HEK293 (cell line): Measurements from ENCODE around the gene CD2AP.
A peak's percentile ranks its signal among the peaks of the same experiment; 100 is the strongest.

ENCODE experiments used
- BCL11A ChIP-seq: fragments of 450-650 bp; formaldehyde crosslinking; IDR thresholded peaks from 2 replicates; pipeline ENCODE4 v1.5.1; 2016; ENCODE audit warnings: low read depth, missing biosample characterization, missing genetic modification characterization
- KLF9 ChIP-seq: fragments of 450-650 bp; formaldehyde crosslinking; IDR thresholded peaks from 2 replicates; pipeline ENCODE4 v1.5.1; 2016; ENCODE audit warnings: missing biosample characterization, missing genetic modification characterization, low read depth
- MEIS1 ChIP-seq: sonication (generic); formaldehyde crosslinking; IDR thresholded peaks from 2 replicates; pipeline ENCODE4 v1.8.1; 2022; ENCODE audit warnings: missing genetic modification reagents, mild to moderate bottlenecking, borderline replicate concordance
- PBX3 ChIP-seq: sonication (generic); formaldehyde crosslinking; IDR thresholded peaks from 2 replicates; pipeline ENCODE4 v1.8.1; 2022; ENCODE audit warnings: mild to moderate bottlenecking, moderate library complexity, missing genetic modification reagents
- PRDM6 ChIP-seq: fragments of 450-650 bp; formaldehyde crosslinking; IDR thresholded peaks from 2 replicates; pipeline ENCODE4 v1.5.1; 2017; ENCODE audit warnings: missing biosample characterization, missing genetic modification characterization
- SALL2 ChIP-seq: fragments of 450-650 bp; formaldehyde crosslinking; IDR thresholded peaks from 2 replicates; pipeline ENCODE4 v1.5.0; 2017; ENCODE audit warnings: missing biosample characterization, mild to moderate bottlenecking, missing genetic modification characterization, borderline replicate concordance
- SCRT2 ChIP-seq: fragments of 450-650 bp; formaldehyde crosslinking; IDR thresholded peaks from 2 replicates; pipeline ENCODE4 v1.5.1; 2016; ENCODE audit warnings: missing biosample characterization, missing genetic modification characterization
- TSHZ1 ChIP-seq: fragments of 450-650 bp; formaldehyde crosslinking; IDR thresholded peaks from 2 replicates; pipeline ENCODE4 v1.5.1; 2016; ENCODE audit warnings: missing biosample characterization, missing genetic modification characterization, borderline replicate concordance
- ZBTB17 ChIP-seq: fragments of 450-650 bp; formaldehyde crosslinking; IDR thresholded peaks from 2 replicates; pipeline ENCODE4 v1.5.1; 2016; ENCODE audit warnings: missing biosample characterization, missing genetic modification characterization
- ZNF114 ChIP-seq: fragments of 450-650 bp; formaldehyde crosslinking; IDR thresholded peaks from 2 replicates; pipeline ENCODE4 v1.5.0; 2017; ENCODE audit warnings: missing biosample characterization, missing genetic modification characterization
- ZNF121 ChIP-seq: fragments of 450-650 bp; formaldehyde crosslinking; IDR thresholded peaks from 2 replicates; pipeline ENCODE4 v1.5.1; 2016; ENCODE audit warnings: missing biosample characterization, missing genetic modification characterization
- ZNF132 ChIP-seq: fragments of 450-650 bp; formaldehyde crosslinking; IDR thresholded peaks from 2 replicates; pipeline ENCODE4 v1.5.1; 2017; ENCODE audit warnings: missing biosample characterization, missing genetic modification characterization, borderline replicate concordance
- ZNF174 ChIP-seq: fragments of 450-650 bp; formaldehyde crosslinking; IDR thresholded peaks from 2 replicates; pipeline ENCODE4 v1.5.0; 2017; ENCODE audit warnings: missing biosample characterization, mild to moderate bottlenecking, missing genetic modification characterization
- ZNF2 ChIP-seq: fragments of 450-650 bp; formaldehyde crosslinking; IDR thresholded peaks from 2 replicates; pipeline ENCODE4 v1.5.1; 2016; ENCODE audit warnings: missing biosample characterization, missing genetic modification characterization
- ZNF391 ChIP-seq: fragments of 450-650 bp; formaldehyde crosslinking; IDR thresholded peaks from 2 replicates; pipeline ENCODE4 v1.5.1; 2016; ENCODE audit warnings: low read depth, missing biosample characterization, missing genetic modification characterization, borderline replicate concordance
- ZNF501 ChIP-seq: fragments of 450-650 bp; formaldehyde crosslinking; IDR thresholded peaks from 2 replicates; pipeline ENCODE4 v1.5.1; 2016; ENCODE audit warnings: missing biosample characterization, missing genetic modification characterization
- ZNF561 ChIP-seq: fragments of 450-650 bp; IDR thresholded peaks from 2 replicates; pipeline ENCODE4 v1.5.1; 2018; ENCODE audit warnings: missing biosample characterization, missing genetic modification characterization, borderline replicate concordance
- ZNF580 ChIP-seq: fragments of 450-650 bp; formaldehyde crosslinking; IDR thresholded peaks from 2 replicates; pipeline ENCODE4 v1.5.1; 2016; ENCODE audit warnings: missing biosample characterization, missing genetic modification characterization
- ZNF664 ChIP-seq: fragments of 450-650 bp; formaldehyde crosslinking; IDR thresholded peaks from 2 replicates; pipeline ENCODE4 v1.5.1; 2016; ENCODE audit warnings: missing biosample characterization, missing genetic modification characterization
- ZNF670 ChIP-seq: fragments of 450-650 bp; formaldehyde crosslinking; IDR thresholded peaks from 2 replicates; pipeline ENCODE4 v1.5.1; 2016; ENCODE audit warnings: missing biosample characterization, missing genetic modification characterization, low read depth
- ZNF701 ChIP-seq: fragments of 450-650 bp; formaldehyde crosslinking; IDR thresholded peaks from 2 replicates; pipeline ENCODE4 v1.5.1; 2016; ENCODE audit warnings: missing biosample characterization, missing genetic modification characterization
- ZNF707 ChIP-seq: fragments of 450-650 bp; formaldehyde crosslinking; IDR thresholded peaks from 2 replicates; pipeline ENCODE4 v1.5.1; 2016; ENCODE audit warnings: missing biosample characterization, missing genetic modification characterization
- ZNF768 ChIP-seq: fragments of 450-650 bp; formaldehyde crosslinking; IDR thresholded peaks from 2 replicates; pipeline ENCODE4 v1.5.1; 2018; ENCODE audit warnings: missing biosample characterization, mild to moderate bottlenecking, missing genetic modification characterization
- ZNF785 ChIP-seq: fragments of 450-650 bp; formaldehyde crosslinking; IDR thresholded peaks from 2 replicates; pipeline ENCODE4 v1.5.1; 2016; ENCODE audit warnings: missing biosample characterization, missing genetic modification characterization
- ZSCAN16 ChIP-seq: fragments of 450-650 bp; formaldehyde crosslinking; IDR thresholded peaks from 2 replicates; pipeline ENCODE4 v1.5.1; 2016; ENCODE audit warnings: missing biosample characterization, missing genetic modification characterization
- ZSCAN18 ChIP-seq: fragments of 450-650 bp; formaldehyde crosslinking; IDR thresholded peaks from 2 replicates; pipeline ENCODE4 v1.5.1; 2016; ENCODE audit warnings: missing biosample characterization, missing genetic modification characterization
- ZSCAN4 ChIP-seq: fragments of 450-650 bp; formaldehyde crosslinking; IDR thresholded peaks from 2 replicates; pipeline ENCODE4 v1.5.1; 2017; ENCODE audit warnings: missing biosample characterization, missing genetic modification characterization
- TF ChIP-seq, protein P1 (sequence below): fragments of 450-650 bp; formaldehyde crosslinking; IDR thresholded peaks from 2 replicates; pipeline ENCODE4 v1.5.1; 2016; ENCODE audit warnings: missing biosample characterization, missing genetic modification characterization
- TF ChIP-seq, protein P2 (sequence below): fragments of 450-650 bp; formaldehyde crosslinking; IDR thresholded peaks from 2 replicates; pipeline ENCODE4 v1.5.1; 2016; ENCODE audit warnings: missing biosample characterization, missing genetic modification characterization

Gene CD2AP

DNA sequence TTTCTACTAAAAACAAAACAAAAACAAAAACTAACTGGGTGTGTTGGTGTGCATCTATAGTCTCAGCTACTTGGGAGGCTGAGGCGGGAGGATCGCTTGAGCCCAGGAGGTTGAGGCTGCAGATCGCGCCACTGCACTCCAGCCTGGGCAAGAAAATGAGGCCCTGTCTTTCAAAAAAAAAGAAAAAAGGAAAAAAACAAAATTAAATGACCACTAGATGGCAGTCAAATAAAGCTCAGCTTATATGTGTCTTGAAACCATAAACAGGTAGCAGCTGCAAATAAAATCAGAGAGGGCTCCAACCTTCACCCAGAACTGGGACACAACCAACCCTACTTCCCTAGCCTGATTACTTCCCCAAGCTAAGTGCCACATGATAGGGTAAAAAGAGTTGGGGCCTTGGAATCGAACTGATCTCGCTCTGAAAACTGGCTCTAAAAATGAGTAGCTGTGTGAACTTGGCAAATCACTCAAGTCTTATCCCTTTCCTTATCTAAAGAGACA, 153.7 kb downstream of the CD2AP start (continued):
- no peak for TF ChIP-seq PRDM6
- no peak for TF ChIP-seq KLF9
- TF ChIP-seq ZNF670 (tag by site-specific recombination), result no peak
- no peak for TF ChIP-seq ZNF132
- TF ChIP-seq BCL11A (tag by site-specific recombination), result no peak
- peak; percentile 44; the same call in 1 of the 2 replicates for TF ChIP-seq SCRT2
- TF ChIP-seq ZNF580 (tag by site-specific recombination), result peak; percentile 83
- TF ChIP-seq ZSCAN16 (tag by site-specific recombination), result no peak
- no peak for TF ChIP-seq PBX3 (CRISPR knock-in tag)
- no peak for TF ChIP-seq ZNF114
- TF ChIP-seq ZNF121 (tag by site-specific recombination), result peak; percentile 53; the same call in 1 of the 2 replicates
- TF ChIP-seq ZSCAN18 (tag by site-specific recombination), result no peak
- TF ChIP-seq ZNF664 (tag by site-specific recombination), result no peak
- no peak for TF ChIP-seq ZNF501
- TF ChIP-seq ZSCAN4 (tag by site-specific recombination), result no peak
- TF ChIP-seq ZNF2 (tag by site-specific recombination), result peak; percentile 46; the same call in 1 of the 2 replicates
- no peak for TF ChIP-seq ZNF391
- no peak; the same call in 1 of the 2 replicates for TF ChIP-seq ZNF768 (tag by site-specific recombination)
- TF ChIP-seq ZNF785 (tag by site-specific recombination), result no peak
- 0 out of 2 replicates have a peak, but pooled peaks have one; percentile 23 for TF ChIP-seq ZNF561 (tag by site-specific recombination)
- TF ChIP-seq, protein P1, sequence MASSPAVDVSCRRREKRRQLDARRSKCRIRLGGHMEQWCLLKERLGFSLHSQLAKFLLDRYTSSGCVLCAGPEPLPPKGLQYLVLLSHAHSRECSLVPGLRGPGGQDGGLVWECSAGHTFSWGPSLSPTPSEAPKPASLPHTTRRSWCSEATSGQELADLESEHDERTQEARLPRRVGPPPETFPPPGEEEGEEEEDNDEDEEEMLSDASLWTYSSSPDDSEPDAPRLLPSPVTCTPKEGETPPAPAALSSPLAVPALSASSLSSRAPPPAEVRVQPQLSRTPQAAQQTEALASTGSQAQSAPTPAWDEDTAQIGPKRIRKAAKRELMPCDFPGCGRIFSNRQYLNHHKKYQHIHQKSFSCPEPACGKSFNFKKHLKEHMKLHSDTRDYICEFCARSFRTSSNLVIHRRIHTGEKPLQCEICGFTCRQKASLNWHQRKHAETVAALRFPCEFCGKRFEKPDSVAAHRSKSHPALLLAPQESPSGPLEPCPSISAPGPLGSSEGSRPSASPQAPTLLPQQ (tag by site-specific recombination), result no peak
- no peak for TF ChIP-seq TSHZ1 (tag by site-specific recombination)
- no peak for TF ChIP-seq MEIS1 (CRISPR knock-in tag)
- TF ChIP-seq ZNF707, result no peak
- no peak for TF ChIP-seq SALL2
- TF ChIP-seq, protein P2, sequence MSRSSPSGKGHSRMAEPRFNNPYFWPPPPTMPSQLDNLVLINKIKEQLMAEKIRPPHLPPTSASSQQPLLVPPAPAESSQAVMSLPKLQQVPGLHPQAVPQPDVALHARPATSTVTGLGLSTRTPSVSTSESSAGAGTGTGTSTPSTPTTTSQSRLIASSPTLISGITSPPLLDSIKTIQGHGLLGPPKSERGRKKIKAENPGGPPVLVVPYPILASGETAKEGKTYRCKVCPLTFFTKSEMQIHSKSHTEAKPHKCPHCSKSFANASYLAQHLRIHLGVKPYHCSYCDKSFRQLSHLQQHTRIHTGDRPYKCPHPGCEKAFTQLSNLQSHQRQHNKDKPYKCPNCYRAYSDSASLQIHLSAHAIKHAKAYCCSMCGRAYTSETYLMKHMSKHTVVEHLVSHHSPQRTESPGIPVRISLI (tag by site-specific recombination), result peak; percentile 95
- no peak for TF ChIP-seq ZNF174 (tag by site-specific recombination)
- TF ChIP-seq ZNF701 (tag by site-specific recombination), result no peak
- TF ChIP-seq ZBTB17 (tag by site-specific recombination), result peak; percentile 49
